ENCODE measurements around the gene CCDC9. TPM values are rescaled to one million over a fixed set of nuclear protein-coding genes. Genes with fewer than 3 reads are reported as not detected.

CCDC9 gene
- total RNA-seq, 1 donor from 2014 or later, result 47.1 TPM

DNA sequence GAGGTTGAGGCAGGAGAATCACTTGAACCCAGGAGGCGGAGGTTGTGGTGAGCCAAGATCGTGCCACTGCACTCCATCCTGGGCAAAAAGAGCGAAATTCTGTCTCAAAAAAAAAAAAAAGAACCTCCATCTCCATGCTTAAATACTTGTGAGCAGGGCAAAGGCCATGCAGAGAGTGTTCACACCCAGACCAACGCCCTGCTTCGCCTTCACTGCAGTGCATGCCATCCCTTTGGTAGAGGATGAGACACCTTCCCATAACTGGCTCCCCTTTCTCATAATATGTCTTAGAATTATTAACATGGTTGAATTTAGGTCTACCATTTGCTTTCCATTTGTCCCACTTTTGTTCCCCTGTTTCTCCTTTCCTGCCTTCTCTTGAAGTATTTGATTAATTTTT, 40.7 kb upstream of the CCDC9 start:
- intact Hi-C loops (cut with micrococcal nuclease), result no loop called here
- ATAC-seq (ENCODE audit: low read depth) (no peak), DNase-seq (no peak)
- Mint-ChIP-seq H3K27ac (no peak overlapping the region), H3K27me3 (no peaks in the 10 kb centered on the region), H3K4me3 (no peak overlapping the region), H3K36me3 (ENCODE audit: low read depth) (peaks cover 3% of the 10 kb centered on the region), H3K4me1 (peaks cover 4% of the 10 kb centered on the region), H3K9me3 (no peaks in the 10 kb centered on the region)
- POLR2A ChIA-PET, result interaction anchor here (0.6 to 1.1 kb wide), 3 partner anchors 10 to 41 kb away, joined by 3 to 4 read pairs (median 3); partner anchors contain the start of gene CCDC9
- TF ChIP-seq, protein P1, sequence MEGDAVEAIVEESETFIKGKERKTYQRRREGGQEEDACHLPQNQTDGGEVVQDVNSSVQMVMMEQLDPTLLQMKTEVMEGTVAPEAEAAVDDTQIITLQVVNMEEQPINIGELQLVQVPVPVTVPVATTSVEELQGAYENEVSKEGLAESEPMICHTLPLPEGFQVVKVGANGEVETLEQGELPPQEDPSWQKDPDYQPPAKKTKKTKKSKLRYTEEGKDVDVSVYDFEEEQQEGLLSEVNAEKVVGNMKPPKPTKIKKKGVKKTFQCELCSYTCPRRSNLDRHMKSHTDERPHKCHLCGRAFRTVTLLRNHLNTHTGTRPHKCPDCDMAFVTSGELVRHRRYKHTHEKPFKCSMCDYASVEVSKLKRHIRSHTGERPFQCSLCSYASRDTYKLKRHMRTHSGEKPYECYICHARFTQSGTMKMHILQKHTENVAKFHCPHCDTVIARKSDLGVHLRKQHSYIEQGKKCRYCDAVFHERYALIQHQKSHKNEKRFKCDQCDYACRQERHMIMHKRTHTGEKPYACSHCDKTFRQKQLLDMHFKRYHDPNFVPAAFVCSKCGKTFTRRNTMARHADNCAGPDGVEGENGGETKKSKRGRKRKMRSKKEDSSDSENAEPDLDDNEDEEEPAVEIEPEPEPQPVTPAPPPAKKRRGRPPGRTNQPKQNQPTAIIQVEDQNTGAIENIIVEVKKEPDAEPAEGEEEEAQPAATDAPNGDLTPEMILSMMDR (IDR thresholded peaks at IDR 0.05), result no peak
- CTCF ChIA-PET, result interaction anchor here (0.9 to 10.0 kb wide), 2 partner anchors 10 to 30 kb away, joined by 3 to 378 read pairs; no protein-coding TSS in a partner anchor

DNA sequence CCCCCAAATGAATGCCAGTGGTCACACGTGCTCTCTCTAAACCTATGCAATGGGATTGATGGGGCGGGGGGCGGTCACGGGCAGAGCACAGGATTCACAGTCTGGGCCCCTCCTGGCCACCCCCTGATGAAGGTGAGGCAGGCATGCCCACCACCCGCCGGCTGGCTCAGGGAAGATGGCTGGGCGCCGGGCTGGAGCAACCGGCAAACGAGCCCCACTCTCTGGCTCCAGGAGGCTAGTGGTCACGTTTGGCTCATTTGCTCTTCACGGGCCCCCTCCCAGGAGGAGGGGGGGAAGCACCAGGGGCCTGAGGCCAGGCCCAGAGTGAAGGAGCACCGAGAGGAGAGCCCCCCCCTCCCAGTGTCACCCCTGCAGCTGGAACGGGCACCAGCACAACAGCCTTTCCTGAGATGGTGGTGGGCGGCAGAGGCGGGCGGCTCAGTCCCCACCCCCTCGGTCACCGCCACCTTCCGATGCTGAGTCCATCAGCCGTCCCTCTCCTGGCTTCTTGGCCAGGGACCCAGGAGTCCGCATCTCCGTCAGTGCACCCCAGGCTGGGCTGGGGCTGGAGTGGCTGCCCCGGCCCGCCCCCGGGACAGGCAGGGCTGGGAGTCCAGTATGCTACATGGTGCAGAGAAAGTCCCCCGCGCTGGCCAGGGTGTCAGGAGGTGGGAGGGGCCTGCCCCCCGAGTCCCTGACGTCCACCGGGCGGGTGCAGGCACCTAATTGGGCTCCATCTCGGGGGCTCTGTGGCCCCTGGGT, 35.1 kb upstream of the CCDC9 start:
- intact Hi-C loops (cut with micrococcal nuclease), result loop anchor here (10.0 kb wide), 1 partner anchor 436 kb away; the partner anchor contains the start of gene SLC1A5
- CTCF ChIA-PET, result interaction anchor here (2.2 kb wide), 1 partner anchor 23 kb away, joined by 7 read pairs; no protein-coding TSS in a partner anchor
- H3K27me3 Mint-ChIP-seq, result no peaks in the 10 kb centered on the region

DNA sequence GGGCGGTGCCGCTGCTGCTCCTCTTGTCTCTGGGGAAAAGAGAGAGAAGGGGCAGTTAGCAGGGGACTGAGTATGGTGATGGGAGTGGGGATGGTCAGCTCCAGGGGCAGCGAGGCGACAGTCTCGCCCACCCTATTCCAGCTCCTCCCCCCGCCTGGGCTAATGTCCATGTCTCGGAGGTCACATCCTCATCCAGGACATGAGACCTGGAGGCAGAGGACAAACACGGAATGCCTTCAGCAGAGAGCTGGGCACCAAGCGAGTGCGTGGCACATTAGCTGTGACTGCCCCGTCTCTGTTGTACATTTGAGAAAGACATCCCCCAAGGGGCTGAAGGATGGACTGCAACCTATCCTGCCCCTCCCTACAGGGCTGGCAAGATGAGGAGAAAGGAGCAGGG, 34.4 kb upstream of the CCDC9 start:
- H3K9me3 Mint-ChIP-seq, result no peaks in the 10 kb centered on the region
- POLR2A ChIA-PET, result interaction anchor here (0.6 kb wide), 1 partner anchor 75 kb away, joined by 3 read pairs; no protein-coding TSS in a partner anchor
- no peaks in the 10 kb centered on the region for H3K36me3 Mint-ChIP-seq (ENCODE audit: low read depth)
- peaks cover 7% of the 10 kb centered on the region for H3K4me1 Mint-ChIP-seq
- CTCF ChIA-PET, result no interaction called here
- intact Hi-C loops (cut with micrococcal nuclease), result loop anchor here (10.0 kb wide), 1 partner anchor 437 kb away; the partner anchor contains the start of gene SLC1A5
- no peak for ATAC-seq (ENCODE audit: low read depth)
- DNase-seq, result no peak
- no peak overlapping the region for H3K27ac Mint-ChIP-seq
- H3K27me3 Mint-ChIP-seq, result no peaks in the 10 kb centered on the region
- TF ChIP-seq, protein P1 (IDR thresholded peaks at IDR 0.05), result no peak
- no peak overlapping the region for H3K4me3 Mint-ChIP-seq

More for the DNA sequence above, 35.1 kb upstream of the CCDC9 start:
- POLR2A ChIA-PET, result no interaction called here
- H3K9me3 Mint-ChIP-seq, result no peaks in the 10 kb centered on the region
- H3K4me1 Mint-ChIP-seq, result peaks cover 4% of the 10 kb centered on the region
- TF ChIP-seq, protein P1 (IDR thresholded peaks at IDR 0.05), result no peak
- ATAC-seq (ENCODE audit: low read depth), result no peak
- no peaks in the 10 kb centered on the region for H3K36me3 Mint-ChIP-seq (ENCODE audit: low read depth)
- H3K27ac Mint-ChIP-seq, result no peak overlapping the region
- no peak overlapping the region for H3K4me3 Mint-ChIP-seq
- no peak for DNase-seq

DNA sequence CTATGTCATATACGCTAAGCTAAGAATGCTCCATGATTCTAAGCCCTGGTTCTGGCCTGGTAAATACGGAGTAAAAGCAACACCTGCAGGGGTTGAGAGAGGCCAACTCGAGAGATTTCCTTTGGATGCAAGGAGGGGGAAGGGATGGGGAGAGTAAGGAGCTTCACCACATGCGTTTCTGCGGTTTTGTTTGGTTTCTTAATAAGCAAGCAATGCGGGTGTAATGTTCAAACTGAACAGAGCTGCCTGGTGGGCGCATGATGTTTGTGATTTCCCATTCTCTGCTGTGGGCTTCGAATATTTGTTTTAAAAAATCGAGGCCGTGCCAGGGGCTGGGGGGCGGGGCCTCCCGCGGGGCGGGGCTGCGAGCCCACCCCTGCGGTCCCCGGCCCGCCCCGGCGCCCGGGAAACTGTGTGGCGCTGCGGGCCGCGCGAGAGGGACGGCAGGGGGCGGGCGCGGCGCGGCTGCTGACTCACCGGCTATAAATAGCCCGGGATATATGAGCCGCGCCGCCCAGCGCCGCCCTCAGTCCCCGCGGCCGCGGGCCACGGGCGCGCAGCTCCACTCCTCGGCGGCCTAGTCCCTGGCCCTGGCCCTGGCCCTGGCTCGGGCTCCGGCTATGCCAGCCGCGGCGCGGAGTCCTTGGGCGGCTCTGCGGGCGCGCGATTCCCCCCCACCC, 30.4 kb upstream of the CCDC9 start:
- Mint-ChIP-seq H3K36me3 (ENCODE audit: low read depth) (no peaks in the 10 kb centered on the region), H3K27ac (peak overlapping the region; percentile 89), H3K9me3 (no peaks in the 10 kb centered on the region), H3K4me3 (peak overlapping the region; percentile 85), H3K4me1 (peaks cover 16% of the 10 kb centered on the region), H3K27me3 (no peaks in the 10 kb centered on the region)
- ChIA-PET CTCF (interaction anchor here (0.7 to 4.9 kb wide), 6 partner anchors 10 to 99 kb away, joined by 3 to 51 read pairs (median 4); partner anchors contain the start of gene CCDC9), POLR2A (interaction anchor here (0.6 to 7.3 kb wide), 28 partner anchors 10 to 1323 kb away, joined by 3 to 152 read pairs (median 4); partner anchors contain the start of genes CCDC9, INAFM1, SAE1 and TMEM160)
- DNase-seq (peak; percentile 94), ATAC-seq (ENCODE audit: low read depth) (peak; percentile 61)
- intact Hi-C loops (cut with micrococcal nuclease), result loop anchor here (1.0 to 10.0 kb wide), 7 partner anchors 16 to 441 kb away; partner anchors contain the start of genes ARHGAP35, CCDC9, INAFM1 and SLC1A5
- TF ChIP-seq, protein P1 (IDR thresholded peaks at IDR 0.05), result no peak

Measured in activated B cell treated with CpG ODN at 0.5 μM for 24 hours (primary cell).